Neural progenitor cell (in vitro differentiated cells): ENCODE results near the gene MAN1A1.

Source experiments
- EZH2 ChIP-seq: fragments of 200-600 bp; sonication (generic); IDR thresholded peaks from 2 replicates; pipeline ENCODE4 v1.6.1; 2017; ENCODE audit warnings: antibody characterized with exemption, mild to moderate bottlenecking, moderate library complexity
- EZH2phosphoT487 ChIP-seq: fragments of 200-600 bp; sonication (generic); IDR thresholded peaks from 2 replicates; pipeline ENCODE4 v1.6.1; 2017; ENCODE audit warnings: antibody characterized with exemption
- TF ChIP-seq, protein P1 (sequence below): fragments of 200-600 bp; sonication (generic); IDR thresholded peaks from 2 replicates; pipeline ENCODE4 v1.5.1; 2017; ENCODE audit warnings: antibody characterized with exemption, mild to moderate bottlenecking

DNA sequence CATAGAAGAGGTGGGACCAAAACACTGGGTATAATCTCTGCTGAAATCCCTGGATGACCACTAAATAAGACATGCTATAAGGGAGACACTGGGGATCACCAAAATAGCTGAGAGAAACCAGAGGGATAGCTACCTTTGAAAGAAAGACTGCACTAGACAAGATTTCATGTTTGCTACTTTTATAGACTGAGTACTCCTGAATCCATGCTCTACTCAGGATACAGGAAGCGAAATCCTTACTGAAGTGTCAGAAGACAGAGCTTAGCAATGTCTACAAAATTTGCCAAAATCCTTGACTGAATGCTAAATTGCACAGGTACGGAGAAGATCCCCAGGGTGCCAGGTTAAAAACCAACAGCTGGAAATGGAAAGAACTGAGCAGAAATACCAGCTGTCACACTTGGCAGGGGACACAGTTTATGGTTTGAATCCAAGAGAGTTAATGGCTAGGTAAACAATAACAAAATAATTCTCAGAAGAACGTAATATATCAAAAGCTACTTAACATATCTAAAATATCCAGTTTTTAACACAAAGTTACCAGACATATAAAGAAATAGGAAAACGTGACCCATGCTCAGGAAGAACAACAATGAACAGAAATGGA is 125.4 kb downstream of the MAN1A1 start:
- TF ChIP-seq, protein P1, sequence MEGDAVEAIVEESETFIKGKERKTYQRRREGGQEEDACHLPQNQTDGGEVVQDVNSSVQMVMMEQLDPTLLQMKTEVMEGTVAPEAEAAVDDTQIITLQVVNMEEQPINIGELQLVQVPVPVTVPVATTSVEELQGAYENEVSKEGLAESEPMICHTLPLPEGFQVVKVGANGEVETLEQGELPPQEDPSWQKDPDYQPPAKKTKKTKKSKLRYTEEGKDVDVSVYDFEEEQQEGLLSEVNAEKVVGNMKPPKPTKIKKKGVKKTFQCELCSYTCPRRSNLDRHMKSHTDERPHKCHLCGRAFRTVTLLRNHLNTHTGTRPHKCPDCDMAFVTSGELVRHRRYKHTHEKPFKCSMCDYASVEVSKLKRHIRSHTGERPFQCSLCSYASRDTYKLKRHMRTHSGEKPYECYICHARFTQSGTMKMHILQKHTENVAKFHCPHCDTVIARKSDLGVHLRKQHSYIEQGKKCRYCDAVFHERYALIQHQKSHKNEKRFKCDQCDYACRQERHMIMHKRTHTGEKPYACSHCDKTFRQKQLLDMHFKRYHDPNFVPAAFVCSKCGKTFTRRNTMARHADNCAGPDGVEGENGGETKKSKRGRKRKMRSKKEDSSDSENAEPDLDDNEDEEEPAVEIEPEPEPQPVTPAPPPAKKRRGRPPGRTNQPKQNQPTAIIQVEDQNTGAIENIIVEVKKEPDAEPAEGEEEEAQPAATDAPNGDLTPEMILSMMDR: no peak
- TF ChIP-seq EZH2: no peak
- TF ChIP-seq EZH2phosphoT487: no peak
